ENCODE data around the gene NRXN3. TPM values are rescaled to one million over a fixed set of nuclear protein-coding genes. Genes with fewer than 3 reads are reported as not detected.

Gene NRXN3
- total and polyA plus RNA-seq, 2 of the 13 experiments (the other 11 are each of a cell fraction or from before 2014, with no cell fraction given): 0.03 TPM; not detected in 1

GRCh38 chr14:79332504-79333197, 1162.5 kb downstream of the NRXN3 start (continued):
- no peak for TF ChIP-seq ZNF414 (CRISPR knock-in tag; IDR thresholded peaks at IDR 0.05)
- no peak for TF ChIP-seq CREBL2 (CRISPR knock-in tag; IDR thresholded peaks at IDR 0.05; ENCODE audit: borderline replicate concordance)

DNA sequence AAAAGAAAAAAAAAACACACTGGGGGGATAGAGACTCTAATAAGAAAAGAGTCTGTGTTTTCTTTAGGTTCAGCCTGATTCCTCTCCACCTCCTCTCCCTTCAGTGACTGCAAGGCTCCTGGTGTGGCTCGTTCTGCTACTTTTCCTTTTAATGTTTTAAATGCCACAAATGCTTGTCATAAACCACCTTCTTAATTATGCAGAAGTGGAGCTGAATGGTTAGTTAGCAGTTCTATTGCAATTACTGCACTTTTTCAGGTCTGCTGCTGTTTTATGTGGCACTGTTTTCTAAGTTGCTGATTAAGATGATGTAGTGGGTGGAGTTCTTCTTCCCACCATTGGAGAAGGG, 1163.0 kb downstream of the NRXN3 start:
- H2AFZ ChIP-seq (ENCODE audit: low read length): no peak overlapping the region
- H3K9ac ChIP-seq (ENCODE audit: insufficient read depth, low read depth, low read length): no peak overlapping the region
- no peak overlapping the region for H3K27ac ChIP-seq (ENCODE audit: extremely low read length, insufficient read depth, low read length)
- no peaks in the 10 kb centered on the region for H3K79me2 ChIP-seq (ENCODE audit: insufficient read depth, low read length)
- POLR2A ChIA-PET: no interaction called here
- in situ Hi-C loops (cut with HindIII; ENCODE audit: extremely low pct_ligation_motif_present, low pct_unique_long_range_greater_than_20kb): no loop called here
- ATAC-seq (no peak), FAIRE-seq (no peak), DNase-seq (ENCODE audit: low spot score) (no peak)
- intact Hi-C loops (cut with micrococcal nuclease; ENCODE audit: unreplicated experiment): no loop called here
- H3K9me3 ChIP-seq (ENCODE audit: low read length): peaks cover 93% of the 10 kb centered on the region
- no peak overlapping the region for H3K4me3 ChIP-seq (replicated peaks in 1 of 3; ENCODE audit: insufficient read depth in 1 of 3, low read depth in 2 of 3, low read length in 3 of 3)
- TF ChIP-seq FOSL1 (CRISPR knock-in tag; IDR thresholded peaks at IDR 0.05; ENCODE audit: borderline replicate concordance): no peak
- no peak for TF ChIP-seq ZNF652 (CRISPR knock-in tag; IDR thresholded peaks at IDR 0.05; ENCODE audit: borderline replicate concordance, low read depth)
- TF ChIP-seq MED13 (CRISPR knock-in tag; IDR thresholded peaks at IDR 0.05): no peak
- no peak for TF ChIP-seq NBN (conservative IDR thresholded peaks at IDR 0.05)
- TF ChIP-seq SUZ12 (IDR thresholded peaks at IDR 0.05; ENCODE audit: low read depth, low read length): no peak
- TF ChIP-seq ARID4A (CRISPR knock-in tag; IDR thresholded peaks at IDR 0.05; ENCODE audit: borderline replicate concordance): no peak
- TF ChIP-seq ATRX (CRISPR knock-in tag; IDR thresholded peaks at IDR 0.05; ENCODE audit: borderline replicate concordance): no peak
- no peaks in the 10 kb centered on the region for H3K4me1 ChIP-seq (ENCODE audit: insufficient read depth, low read length)
- CTCF ChIA-PET (ENCODE audit: low intra/inter-chr PET ratio, low total read pairs): no interaction called here
- H3K4me2 ChIP-seq (ENCODE audit: low read depth, low read length): no peak overlapping the region
- no peaks in the 10 kb centered on the region for H4K20me1 ChIP-seq (ENCODE audit: insufficient read depth, low read length)
- H3K27me3 ChIP-seq (ENCODE audit: control insufficient read depth in 1 of 2, insufficient read depth in 2 of 2, low read length in 2 of 2): no peaks in the 10 kb centered on the region
- H3K36me3 ChIP-seq (replicated peaks in 1 of 2; ENCODE audit: control insufficient read depth in 1 of 2, insufficient read depth in 2 of 2, low read length in 2 of 2): no peaks in the 10 kb centered on the region
- no TSS peak for BruUV-seq (replicated peaks)
- WGBS (ENCODE audit: low lambda C conversion rate): 0% methylated on average over 1 of the region's 1 CpG

All from HepG2 (cell line).